HG03097 (cell line): ENCODE data around the gene IFFO2.
"Not testable (repeated sequence)": the region's sequence is repeated elsewhere in the genome, so short reads cannot be mapped to it uniquely, and the experiment has no call there.

Experiments
- ATAC-seq: cut with Tn5 transposase; IDR thresholded peaks from one replicate; pipeline ENCODE4 v1.9.1; 2021; ENCODE audit not compliant: unreplicated experiment, low FRiP score

IFFO2 gene

DNA sequence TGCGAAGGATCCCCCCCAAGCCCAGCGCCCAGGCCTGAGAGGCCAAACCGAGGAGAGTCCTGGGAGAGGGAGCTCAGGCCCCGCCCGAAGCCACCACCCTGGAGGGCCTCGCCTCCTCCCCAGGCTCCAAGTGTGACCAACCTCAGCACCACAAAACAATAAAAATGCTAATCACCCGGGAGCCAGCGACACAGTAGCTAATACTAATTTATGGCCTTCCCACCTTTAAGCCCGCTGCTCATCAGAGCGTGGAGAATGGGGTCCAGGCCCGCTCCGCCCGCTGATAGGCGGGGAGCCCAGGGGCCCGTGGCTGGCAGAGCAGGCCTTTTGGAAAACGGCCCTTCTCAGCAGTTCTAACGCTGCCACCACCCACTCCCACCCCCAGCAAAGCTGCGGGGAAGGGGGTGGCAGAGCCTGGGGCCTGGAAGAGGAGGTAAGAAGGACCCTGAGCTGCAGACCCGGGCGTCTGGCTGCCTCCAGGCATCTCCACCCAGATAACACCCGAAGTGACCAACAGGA is 76.6 kb downstream of the IFFO2 start:
- no peak for ATAC-seq

DNA sequence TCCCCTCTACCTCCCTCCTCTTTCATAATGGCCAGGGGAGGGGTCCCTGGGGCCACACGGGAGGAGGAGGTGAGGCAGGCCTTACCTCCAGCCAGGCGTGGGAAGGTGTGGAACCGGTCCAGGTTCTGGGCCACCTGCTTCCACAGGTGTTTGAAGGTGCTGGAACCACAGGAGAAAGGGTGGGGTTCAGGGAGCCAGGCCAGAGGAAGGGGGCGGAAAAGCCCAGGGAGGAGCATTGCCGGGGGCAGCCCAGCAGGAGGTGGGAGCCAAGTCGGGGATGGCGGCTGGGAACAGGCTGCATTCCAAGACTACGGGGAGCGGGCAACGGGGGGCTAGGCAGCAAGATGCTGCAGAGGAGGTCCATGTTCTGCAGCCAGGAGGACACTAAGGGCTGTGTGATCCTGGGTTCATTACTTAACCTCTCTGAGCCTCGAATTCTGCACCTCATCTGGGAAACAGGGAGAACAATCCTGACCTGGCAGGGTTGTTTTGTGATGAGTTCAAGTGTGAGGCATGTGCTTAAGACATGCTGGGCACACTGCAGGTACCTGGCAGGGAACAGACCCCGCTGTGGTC is 77.2 kb downstream of the IFFO2 start:
- no peak for ATAC-seq

DNA sequence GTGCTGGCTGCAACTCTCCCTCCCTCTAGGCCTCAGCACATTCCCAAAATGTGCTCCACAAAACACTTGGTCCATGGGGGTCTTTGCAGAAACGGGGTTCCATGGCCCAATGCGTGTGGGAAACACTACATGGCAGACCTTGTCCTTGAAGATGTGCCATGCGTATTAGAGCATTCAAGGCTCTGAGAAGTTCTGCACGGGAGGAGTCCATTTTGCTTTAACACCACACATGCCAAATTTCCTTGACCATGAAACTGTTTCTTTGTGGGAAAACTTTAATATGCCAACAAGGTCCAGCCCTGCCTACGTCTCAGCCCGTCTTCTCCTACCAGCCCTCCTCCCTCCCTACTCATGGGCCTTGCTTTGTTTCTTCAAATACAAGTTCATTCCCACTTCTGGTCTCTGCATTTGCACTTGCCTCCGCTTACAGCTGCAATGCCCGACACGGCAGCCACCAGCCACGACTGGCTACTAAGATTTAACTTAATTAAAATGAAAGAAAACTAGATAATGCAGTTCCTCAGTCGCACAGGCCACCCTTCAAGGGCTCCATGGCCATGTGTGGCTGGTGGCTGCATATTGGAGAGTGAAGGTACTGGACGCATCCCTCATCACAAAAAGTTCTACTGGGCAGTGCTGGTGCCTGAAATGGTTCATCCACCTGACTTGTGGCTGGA is 77.8 kb downstream of the IFFO2 start:
- ATAC-seq: no peak

DNA sequence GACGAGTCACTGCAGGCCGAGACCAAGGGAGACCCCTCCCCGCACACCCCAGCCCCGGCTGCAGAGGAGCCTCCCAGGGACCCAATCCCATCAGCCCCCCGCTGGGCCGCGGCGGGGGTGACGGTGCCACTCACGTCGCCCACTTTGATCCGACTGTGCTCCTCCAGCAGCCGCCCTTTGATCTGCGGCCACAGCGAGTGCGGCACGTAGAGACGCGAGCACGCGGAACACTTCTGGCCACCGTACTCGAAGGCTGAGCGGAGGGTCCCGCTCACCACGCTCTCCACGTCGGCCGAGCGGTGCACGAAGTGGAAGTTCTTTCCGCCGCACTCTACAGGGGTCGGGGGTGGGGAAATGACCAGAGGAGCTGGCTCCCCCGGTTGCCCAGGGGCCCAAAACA is 79.2 kb downstream of the IFFO2 start:
- ATAC-seq: no peak

DNA sequence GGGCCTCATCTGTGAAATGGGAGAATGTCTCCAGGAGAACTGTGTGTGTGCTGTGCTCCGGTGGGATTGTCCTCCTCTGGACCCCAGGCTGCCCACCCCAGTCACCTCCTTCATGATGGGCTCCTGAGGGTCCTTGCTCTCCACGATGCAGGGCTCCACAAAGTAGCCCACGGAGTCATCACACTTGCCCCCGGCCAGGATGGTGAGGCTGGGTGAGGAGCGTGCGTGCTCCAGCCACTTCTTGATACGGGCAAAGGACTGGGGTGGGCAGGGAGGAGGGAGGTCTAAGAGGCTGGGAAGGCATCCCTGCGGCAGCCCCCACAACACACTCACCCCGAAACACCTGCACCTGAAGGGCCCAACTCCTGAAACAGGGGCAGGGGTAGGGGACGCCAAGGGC is 80.3 kb downstream of the IFFO2 start:
- no peak for ATAC-seq

DNA sequence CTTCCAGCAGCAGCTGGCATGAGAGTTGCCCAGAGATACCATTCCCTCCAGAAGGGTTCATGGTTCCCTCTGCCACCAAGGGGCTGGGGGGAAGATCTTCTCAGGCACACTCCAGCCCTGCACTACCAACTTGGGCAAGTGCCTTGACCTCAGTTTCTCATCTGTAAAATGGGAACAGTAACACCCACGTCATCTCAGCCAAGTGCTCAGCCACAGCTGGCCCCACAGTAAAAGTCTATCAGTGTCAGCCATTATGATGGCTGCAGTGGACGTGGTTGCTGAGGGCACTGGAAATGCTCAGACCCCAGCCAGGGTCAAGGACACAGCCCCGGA is 80.7 kb downstream of the IFFO2 start:
- ATAC-seq: no peak

DNA sequence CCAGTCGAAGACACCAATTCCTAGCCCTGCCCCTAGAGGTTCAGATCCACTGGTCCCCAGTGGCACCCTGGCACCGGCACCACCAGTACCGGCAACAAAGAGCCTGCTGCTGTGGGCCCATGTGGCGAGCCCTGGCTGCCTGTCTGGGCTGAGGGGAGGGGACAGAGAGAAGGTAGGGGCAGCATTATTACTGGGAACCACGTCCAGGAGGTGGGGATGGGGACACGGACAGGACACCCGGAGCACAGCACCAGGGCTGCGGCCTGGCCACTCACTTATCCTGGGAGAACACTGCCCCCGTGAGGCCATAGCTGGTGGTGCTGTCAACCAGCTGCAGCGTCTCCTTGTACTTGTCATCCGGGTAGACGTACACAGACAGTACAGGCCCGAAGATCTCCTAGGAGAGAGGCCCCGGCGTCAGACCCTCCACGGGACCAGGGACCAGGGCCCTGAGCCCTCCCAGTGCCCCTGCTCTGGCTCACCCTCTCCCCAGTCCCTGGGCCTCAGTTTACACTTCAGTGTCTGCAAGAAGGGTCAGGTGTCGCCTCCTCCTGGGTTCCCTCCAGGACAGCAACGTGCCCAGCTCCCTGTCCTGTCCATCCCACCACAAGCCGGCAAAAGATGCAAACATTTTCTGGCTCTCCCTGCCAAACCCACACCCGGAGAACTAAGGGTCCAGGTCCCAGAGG is 81.2 kb downstream of the IFFO2 start:
- ATAC-seq: no peak

DNA sequence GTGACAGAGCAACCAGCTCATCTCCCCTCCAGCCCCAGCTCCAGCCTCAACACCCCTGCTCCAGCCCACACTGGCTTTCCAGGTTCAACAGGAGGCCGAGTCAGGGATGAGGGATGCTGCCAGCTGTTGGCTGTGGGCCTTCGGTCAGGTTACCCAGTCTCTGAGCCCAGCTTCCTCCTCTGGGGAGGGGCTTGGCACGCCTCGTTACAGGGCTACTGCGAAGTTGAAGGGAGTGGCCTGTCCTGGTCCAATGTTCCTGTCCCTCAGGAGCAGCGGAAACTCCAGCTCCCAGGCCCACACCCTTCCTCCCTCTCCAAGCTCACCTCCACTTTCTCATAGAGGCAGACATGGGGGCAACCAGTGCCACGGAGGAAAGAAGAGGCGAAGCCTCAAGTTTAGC is 81.9 kb downstream of the IFFO2 start:
- ATAC-seq: no peak

DNA sequence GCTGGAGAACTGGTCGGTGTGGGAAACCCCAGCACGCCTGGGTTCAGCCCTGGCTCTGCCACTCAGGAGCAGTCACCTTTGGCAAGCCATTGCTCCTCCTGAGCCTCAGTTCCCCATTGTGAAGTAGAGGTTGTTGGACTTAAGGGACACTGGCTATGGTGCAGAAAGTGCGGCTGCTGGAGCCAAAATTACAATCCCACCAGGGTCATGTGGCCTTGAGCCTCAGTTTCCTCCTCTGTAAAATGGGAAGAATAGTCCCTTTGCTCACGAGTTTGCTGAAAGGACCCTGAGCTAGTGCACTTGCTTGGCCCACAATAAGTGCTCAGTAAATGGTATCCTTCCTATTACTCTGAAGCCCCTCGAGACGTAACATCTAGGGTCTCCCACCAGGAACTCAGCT is 82.4 kb downstream of the IFFO2 start:
- ATAC-seq: no peak

DNA sequence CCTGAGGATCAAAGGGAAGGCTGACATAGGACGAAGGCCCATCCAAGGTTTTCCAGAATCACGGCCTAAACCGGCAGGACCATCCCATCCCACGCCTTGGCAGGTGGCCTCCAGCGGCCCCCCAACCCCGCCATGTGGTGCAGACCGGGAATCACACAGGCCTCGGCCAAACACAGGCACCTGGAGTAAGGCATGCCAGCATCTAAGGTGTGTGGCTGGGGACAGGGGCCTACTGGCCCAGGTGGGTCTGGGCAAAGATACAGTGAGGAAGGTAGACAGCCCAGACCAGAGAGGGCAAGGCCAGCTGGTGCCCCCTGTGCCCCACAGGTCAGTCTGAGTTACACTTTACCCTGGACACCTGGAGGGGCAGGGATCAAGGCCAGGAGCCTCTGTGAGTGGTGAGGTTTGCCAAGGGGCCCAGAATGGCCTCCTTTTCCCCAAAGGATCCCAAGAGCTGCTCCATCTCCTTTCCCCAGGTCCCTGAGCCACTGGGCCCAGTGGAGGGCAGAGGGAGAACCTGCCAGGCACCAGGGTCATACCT is 84.3 kb downstream of the IFFO2 start:
- no peak for ATAC-seq

DNA sequence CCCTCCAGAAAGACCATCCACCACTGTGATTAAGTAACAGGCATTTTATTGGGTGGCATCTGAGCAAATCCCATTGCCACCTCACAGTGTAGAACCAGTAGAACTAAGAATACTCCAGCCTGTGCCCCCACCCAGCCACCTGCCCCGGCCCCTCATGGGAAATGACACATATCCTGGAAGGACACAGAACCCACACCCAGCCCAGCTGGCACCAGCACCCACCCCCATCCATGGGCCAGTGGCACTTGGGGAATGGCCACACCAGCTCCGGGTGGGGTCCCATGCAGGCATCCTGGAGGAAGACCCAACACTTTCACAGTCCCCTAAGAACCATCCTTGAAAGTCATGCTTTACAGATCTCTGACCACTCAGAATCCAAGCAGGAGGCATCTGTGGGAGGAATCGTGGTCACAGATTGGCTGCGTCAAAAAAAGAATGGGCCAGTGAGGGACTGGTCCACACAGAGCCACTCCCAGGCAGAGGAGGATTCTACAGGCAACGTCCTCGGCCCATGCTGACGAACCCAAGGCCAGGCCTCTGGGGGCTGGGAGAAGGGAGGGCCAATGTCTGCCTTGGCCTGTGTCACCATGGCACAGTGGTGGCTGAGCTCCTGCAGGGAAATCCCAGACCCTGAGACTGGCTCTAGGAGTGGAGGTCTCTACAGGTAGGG is 84.9 kb downstream of the IFFO2 start:
- ATAC-seq: no peak

DNA sequence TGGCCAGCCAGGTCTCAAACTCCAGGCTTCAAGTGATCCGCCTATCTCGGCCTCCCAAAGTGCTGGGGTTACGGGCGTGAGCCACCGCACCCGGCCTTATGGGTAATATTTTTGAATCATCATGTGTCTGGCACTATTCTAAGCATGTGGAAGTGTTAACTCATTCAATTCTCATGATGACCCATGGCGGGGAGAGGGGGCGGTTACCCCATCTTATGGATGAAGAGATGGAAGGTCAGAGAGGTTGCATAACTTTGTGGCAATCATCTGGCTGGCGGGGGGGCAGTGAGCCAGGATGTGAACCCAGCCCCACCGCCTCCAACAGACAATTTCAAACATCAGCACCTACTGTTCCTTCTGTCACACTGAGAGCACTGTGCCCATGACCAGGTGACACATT is 85.5 kb downstream of the IFFO2 start:
- no peak for ATAC-seq

DNA sequence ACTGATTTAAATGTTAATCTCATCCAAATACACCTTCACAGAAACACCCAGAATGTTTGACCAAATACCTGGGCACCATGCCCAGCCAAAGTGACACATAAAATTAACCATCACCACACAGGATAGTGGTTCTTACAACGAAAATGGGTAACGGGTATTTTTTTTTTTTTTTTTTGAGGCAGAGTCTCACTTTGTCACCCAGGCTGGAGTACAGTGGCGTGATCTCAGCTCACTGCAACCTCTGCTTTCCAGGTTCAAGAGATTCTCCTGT is 85.9 kb downstream of the IFFO2 start:
- ATAC-seq: not testable (repeated sequence)

DNA sequence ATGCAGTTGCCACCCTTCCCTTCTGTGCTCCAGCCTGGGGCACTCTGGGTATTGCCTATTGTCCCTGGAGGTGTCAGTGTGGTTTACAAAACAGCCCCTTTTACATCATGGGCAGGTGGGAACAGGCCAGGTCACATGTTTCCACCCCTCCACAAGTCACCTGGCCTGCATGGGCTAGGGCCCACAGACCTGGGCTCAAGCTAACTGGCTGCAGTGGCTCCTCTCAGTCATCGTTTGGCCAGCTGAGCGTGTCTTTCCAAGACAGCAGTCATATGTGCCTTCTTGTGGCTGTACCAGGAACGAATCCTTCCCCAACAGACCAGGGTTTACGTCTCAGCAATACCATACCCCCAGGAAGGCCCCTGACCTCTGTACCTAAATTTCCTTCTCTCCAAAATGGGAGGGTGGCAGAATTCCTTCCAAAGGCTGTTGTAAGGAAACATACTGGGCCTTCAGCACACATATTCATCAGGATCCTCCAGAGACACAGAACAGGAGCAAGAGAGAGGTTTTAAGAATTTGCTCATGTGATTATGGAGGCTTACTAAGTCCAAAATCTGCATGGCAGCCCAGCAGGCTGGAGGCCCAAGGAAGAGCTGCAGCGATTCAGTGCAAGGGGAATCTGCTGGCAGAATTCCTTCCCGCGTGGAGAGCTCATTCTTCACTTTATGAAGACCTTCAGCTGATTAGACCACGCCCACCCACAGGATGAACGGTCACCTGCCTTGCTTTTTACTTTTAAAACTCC is 86.5 kb downstream of the IFFO2 start:
- ATAC-seq: no peak

DNA sequence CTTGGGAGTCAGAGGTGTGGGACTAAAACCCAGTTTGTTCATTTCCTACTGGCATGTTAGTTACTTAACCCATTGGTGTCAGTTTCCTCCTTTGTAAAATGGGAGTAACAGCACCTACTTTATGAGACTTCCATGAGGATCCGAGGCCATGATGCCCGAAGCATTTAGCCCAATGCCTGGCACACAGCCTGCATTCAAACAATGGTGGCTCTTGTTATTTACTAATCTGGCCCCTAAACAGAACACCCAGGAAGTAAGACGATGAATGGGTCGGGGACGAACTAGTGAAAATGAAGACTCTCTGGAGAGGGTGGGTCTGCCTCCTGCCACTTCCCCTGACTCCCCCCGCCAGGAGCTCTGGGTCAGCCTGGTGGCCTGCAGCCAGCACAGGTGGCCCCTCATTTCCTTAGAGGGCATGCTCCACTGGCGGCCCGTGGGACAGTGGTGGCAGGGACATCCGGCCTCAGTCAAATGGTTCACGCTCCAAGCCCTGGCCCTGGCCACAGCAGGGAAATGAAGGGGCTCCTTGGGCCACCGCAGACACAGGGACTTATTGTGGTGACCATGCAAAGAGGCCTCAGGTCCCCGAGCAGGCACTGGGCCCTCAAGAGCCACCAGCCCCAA is 87.6 kb downstream of the IFFO2 start:
- ATAC-seq: no peak

DNA sequence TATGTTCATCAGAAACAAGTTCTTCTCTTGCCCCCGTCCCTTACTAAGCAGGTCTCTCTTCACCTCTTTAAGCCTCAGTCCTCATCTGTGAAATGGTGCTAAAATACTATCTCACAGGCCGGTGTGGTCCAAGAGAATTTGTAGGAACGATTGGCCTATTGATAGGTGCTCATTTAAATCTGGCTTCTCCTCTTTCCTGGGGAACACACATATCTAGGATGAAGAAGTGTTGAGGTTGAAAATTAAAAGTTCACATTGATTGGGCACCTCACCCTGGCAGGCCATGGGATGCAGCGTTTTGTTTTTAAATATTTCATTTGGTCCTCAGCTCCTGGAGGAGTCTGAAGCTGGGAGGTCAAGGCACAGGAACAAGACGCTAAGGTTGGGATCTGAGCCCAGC is 88.1 kb downstream of the IFFO2 start:
- no peak for ATAC-seq

DNA sequence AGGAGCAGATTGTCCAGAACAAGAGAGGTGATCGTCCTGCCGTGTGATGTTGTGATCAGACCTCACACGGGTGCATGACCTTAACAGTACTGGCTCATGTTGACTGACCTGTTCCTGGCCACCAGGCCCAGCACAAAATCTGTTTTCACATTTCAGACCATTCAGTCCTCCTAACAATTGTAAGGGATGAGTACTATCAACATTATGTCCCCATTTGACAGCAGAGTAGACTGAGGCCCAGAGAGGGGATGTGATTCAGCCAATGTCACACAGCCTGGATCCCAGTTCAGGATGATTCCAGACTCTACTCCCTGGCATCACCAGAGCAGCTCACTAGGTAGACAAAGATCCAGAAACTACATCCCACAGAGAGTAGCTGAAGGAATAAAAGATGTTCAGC is 89.6 kb downstream of the IFFO2 start:
- ATAC-seq: no peak

DNA sequence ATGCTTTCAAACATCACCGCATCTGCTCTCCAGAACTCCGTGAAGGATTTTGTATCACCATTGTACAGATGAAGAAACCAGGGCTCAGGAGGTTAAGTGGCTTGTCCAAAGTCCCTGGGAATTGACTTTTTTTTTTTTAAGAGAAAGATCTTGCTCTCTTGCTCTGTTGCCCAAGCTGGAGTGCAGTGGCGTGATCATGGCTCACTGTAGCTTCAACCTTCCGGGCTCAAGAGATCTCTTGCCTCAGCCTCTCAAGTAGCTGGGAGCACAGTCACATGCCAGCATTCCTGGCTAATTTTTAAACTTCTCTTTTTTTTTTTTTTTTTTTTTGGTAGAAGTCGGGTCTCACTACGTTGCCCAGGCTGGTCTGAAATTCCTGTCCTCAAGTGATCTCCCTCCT is 90.2 kb downstream of the IFFO2 start:
- no peak for ATAC-seq

DNA sequence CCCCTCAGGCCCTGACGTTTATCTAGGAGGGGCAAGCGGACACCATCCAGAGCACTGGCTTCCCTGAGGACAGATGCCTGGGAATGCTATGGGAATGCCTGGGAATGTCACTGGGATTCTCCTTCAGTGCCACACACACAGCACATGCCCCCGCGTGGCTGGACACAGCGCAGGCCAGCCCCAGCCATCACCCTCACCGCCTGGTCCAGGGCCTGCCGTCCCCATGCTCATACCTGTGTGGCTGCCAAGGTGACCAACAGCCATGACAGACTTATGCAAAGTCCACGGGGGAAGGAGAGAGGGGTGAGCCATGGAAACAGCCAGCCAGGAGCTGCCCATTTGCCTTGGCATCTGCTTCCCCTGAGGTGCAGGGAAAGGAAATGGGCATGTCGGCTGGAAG is 91.3 kb downstream of the IFFO2 start:
- ATAC-seq: no peak

DNA sequence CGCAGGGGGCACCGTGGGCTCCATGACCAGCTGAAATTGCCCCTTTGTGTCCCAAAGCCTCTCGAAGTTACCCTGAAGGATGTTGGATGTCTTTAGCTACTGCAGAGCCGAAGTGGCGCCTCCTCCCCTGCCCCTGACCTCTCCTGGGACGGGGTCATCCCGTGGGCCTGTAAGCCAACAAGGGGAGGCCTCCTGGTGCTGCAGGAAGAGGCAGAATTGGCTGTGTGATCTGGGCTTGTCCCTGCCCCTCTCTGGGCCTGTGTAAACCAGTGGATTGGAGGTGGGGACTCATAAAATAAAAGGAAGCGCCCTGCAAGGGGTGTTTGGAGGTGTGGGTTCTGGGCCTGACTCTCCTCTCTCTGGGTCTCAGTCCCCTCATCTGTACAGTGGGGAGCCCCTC is 94.9 kb downstream of the IFFO2 start:
- no peak for ATAC-seq
